Activated naive CD4-positive, alpha-beta T cell treated with anti-CD3 and anti-CD28 coated beads, Interleukin-2, amount 10 ng/mL, durations not matched to agents 7 days and 5 days (primary cell): Measurements from ENCODE around the gene PLEKHG4B.
"Not testable (repeated sequence)": the region's sequence is repeated elsewhere in the genome, so short reads cannot be mapped to it uniquely, and the experiment has no call there.

Experiments
- CTCF ChIA-PET: fragments of 350-600 bp; sonication (Branson Sonifier 250); formaldehyde crosslinking; loops from one replicate; lab custom pipeline; 2021; ENCODE audit warnings: antibody characterized with exemption; lab: Charles Lee
- DNase-seq: peaks from one replicate; pipeline ENCODE4 v3.0.0-alpha.2; 2020
- H3K27ac Mint-ChIP-seq: one replicate; pipeline ENCODE4 v1.8.0; 2021; ENCODE audit warnings: mild to moderate bottlenecking, moderate library complexity, mixed read lengths
- H3K27me3 Mint-ChIP-seq: one replicate; pipeline ENCODE4 v1.8.0; 2021; ENCODE audit warnings: mild to moderate bottlenecking, mixed read lengths
- H3K36me3 Mint-ChIP-seq: one replicate; pipeline ENCODE4 v1.8.0; 2021; ENCODE audit warnings: mixed read lengths
- H3K4me1 Mint-ChIP-seq: one replicate; pipeline ENCODE4 v1.8.0; 2021; ENCODE audit warnings: mixed read lengths
- H3K4me3 Mint-ChIP-seq: one replicate; pipeline ENCODE4 v1.8.0; 2021; ENCODE audit warnings: mild to moderate bottlenecking, moderate library complexity, mixed read lengths
- H3K9me3 Mint-ChIP-seq: one replicate; pipeline ENCODE4 v1.8.0; 2021; ENCODE audit warnings: mixed read lengths

PLEKHG4B gene

DNA sequence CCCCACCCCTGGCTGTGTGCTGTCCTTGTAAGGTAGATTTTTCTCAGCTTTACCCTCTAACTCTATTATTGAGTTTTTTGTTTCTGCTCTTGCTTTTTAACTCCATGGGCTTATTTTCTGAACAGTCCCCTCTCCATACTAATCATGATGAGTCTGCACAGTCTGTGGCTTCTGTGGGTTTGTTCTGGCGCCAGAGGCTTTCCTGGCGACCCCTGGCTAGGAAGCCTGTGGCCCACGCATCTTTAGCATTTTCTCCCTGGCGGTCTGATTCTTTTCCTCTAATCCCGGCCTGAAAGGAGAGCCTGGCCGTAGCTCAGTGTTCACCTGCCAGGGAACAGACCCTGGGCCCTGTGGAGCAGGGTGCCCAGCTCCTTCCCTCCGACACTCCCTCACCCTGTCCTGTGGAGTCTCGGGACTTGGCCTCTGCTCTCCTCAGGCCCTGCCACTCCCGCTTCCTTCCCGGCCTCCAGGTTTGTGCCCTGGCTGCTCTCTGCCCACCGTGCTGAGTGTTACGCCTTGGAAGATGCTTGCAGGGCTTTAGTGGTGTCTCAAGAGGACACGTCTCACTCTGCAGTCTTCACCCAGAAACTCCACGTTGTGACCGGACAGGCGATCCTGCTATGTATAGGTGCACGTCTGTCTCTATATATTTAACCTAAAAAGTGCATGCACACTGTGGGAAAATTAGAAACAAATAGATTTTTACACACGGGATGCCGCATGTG is 67.6 kb downstream of the PLEKHG4B start:
- no peak overlapping the region for H3K27ac Mint-ChIP-seq
- CTCF ChIA-PET, result no interaction called here
- peaks cover 5% of the 10 kb centered on the region for H3K9me3 Mint-ChIP-seq
- H3K27me3 Mint-ChIP-seq, result peaks cover 10% of the 10 kb centered on the region
- peak; percentile 17 for DNase-seq
- H3K4me1 Mint-ChIP-seq, result no peaks in the 10 kb centered on the region
- H3K36me3 Mint-ChIP-seq, result no peaks in the 10 kb centered on the region
- H3K4me3 Mint-ChIP-seq, result no peak overlapping the region

DNA sequence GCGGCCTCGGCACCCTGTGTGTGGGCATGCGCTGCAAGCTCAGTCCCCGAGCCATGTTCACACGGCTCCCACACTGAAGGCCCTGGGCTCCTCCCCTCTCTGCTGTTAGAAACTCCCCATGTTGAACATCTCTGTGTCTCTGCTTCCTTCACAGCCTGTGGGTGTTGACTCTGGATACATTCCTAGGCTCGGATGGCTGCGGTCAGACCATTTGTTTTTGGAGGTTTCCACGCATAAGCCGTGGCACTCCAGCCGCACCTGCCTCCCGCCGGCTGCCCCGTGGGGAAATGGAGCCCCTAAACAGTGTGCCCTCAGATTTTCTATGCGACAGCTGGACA is 68.2 kb downstream of the PLEKHG4B start:
- H3K36me3 Mint-ChIP-seq, result no peaks in the 10 kb centered on the region
- CTCF ChIA-PET, result no interaction called here
- peaks cover 9% of the 10 kb centered on the region for H3K9me3 Mint-ChIP-seq
- H3K4me3 Mint-ChIP-seq, result no peak overlapping the region
- no peaks in the 10 kb centered on the region for H3K4me1 Mint-ChIP-seq
- peaks cover 10% of the 10 kb centered on the region for H3K27me3 Mint-ChIP-seq
- DNase-seq, result peak; percentile 4
- H3K27ac Mint-ChIP-seq, result no peak overlapping the region

DNA sequence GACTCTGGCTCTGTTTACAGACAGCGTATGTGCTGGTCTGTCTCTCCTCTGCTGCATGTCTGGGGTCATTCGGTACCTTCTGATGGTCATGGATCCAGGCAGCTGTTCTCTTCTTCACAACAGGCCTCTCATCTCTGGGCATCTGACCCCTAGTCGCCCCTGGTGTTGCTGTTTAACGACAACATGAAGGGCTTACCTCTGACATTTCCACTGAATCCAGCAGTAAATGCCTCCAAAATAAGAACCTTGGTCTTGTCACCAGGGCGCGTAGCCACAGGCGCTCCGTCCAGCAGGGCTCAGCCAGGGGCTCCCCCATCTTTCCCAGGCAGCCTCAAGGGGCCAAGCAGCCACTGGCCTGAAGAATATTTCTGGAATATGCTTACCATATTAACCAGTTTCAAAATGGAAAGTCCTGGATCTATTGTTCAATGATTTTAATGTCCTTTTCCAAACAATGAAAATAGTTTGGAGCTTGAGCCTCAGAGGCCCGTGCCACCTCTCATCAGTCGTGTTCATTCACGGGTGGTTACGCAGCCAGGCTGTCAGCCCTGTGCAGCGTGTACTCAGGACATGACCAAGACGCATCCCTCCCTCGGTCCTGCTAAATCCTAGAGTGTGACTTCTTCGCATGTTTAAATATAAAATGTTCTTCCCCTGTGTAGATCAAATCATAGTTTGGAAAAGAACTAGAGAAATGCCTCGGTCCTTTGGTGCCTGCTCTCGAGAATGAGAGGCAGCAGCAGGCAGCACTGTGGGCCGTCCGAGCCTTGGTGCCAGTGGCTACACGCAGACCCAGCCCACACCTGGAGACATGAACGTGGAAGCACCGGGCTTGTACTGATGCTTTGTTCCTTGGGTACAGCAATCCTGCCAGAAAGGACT is 69.2 kb downstream of the PLEKHG4B start:
- H3K9me3 Mint-ChIP-seq, result peaks cover 9% of the 10 kb centered on the region
- no peaks in the 10 kb centered on the region for H3K36me3 Mint-ChIP-seq
- no peaks in the 10 kb centered on the region for H3K4me1 Mint-ChIP-seq
- DNase-seq, result peak; percentile 8
- H3K4me3 Mint-ChIP-seq, result no peak overlapping the region
- no peak overlapping the region for H3K27ac Mint-ChIP-seq
- CTCF ChIA-PET, result no interaction called here
- peaks cover 10% of the 10 kb centered on the region for H3K27me3 Mint-ChIP-seq

DNA sequence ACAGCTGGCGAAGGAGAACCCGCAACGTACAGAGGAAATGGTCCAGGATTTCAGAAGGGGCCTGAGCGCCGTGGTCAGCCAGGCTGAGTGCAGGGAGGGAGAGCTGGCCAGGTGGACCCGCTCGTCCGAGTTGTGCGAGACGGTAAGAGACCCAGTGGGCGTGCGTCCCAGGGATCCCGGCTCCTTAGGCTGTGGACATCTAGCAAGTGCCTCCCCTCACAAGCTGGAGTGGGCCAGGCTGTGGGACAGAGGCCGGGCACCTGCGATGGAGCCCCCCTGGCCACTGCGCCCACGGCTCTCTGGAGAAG is 69.8 kb downstream of the PLEKHG4B start:
- peak; percentile 18 for DNase-seq
- Mint-ChIP-seq H3K9me3 (peaks cover 9% of the 10 kb centered on the region), H3K4me1 (no peaks in the 10 kb centered on the region), H3K4me3 (no peak overlapping the region), H3K27me3 (peaks cover 10% of the 10 kb centered on the region), H3K27ac (no peak overlapping the region), H3K36me3 (no peaks in the 10 kb centered on the region)
- CTCF ChIA-PET, result no interaction called here

DNA sequence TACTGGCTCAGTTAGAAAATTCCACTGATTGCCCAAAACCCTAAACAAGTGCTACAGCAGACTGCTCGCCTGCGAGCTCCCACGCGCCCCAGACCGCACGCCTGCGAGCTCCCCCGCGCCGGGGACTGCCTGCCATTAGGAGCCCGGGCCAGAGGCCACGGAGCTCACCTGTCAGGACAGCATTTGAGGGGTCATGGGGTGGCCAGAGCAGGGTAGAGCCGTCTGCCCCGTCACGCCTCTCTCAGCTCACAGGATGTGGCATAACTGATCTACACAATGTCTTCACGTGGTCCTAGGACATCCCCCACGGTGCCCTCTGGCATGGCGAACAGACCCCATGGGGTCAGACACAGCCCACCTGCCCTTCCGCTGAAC is 70.2 kb downstream of the PLEKHG4B start:
- no peaks in the 10 kb centered on the region for H3K4me1 Mint-ChIP-seq
- H3K27me3 Mint-ChIP-seq, result peaks cover 10% of the 10 kb centered on the region
- peak; percentile 3 for DNase-seq
- H3K9me3 Mint-ChIP-seq, result peaks cover 9% of the 10 kb centered on the region
- H3K36me3 Mint-ChIP-seq, result no peaks in the 10 kb centered on the region
- CTCF ChIA-PET, result no interaction called here
- no peak overlapping the region for H3K27ac Mint-ChIP-seq
- H3K4me3 Mint-ChIP-seq, result no peak overlapping the region

DNA sequence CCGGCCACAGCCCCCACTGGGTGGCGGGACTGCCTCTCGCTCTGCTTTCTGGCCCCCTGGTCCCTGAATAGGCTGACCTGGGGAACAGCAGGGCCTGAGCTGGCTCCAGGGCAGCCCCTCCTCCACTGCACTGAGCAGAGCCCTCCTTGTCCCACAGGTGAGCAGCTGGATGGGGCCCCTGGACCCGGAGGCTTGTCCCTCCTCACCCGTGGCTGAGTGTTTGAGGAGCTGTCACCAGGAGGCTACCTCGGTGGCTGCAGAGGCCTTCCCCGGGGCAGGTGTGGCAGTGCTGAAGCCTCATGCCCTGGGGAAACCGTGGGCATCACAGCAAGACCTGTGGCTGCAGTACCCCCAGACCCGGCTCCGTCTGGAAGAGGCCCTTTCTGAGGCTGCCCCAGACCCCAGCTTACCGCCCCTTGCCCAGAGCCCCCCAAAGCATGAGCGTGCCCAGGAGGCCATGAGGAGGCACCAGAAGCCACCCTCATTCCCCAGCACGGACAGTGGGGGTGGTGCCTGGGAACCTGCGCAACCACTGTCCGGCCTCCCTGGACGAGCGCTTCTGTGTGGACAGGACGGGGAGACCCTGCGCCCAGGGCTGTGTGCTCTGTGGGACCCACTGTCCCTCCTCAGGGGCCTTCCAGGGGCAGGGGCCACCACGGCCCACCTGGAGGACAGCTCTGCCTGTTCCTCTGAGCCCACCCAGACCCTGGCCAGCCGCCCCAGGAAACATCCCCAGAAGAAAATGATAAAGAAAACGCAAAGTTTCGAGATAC is 70.8 kb downstream of the PLEKHG4B start:
- peaks cover 9% of the 10 kb centered on the region for H3K9me3 Mint-ChIP-seq
- H3K4me3 Mint-ChIP-seq, result no peak overlapping the region
- H3K27ac Mint-ChIP-seq, result no peak overlapping the region
- peak; percentile 17 for DNase-seq
- H3K4me1 Mint-ChIP-seq, result no peaks in the 10 kb centered on the region
- no peaks in the 10 kb centered on the region for H3K36me3 Mint-ChIP-seq
- CTCF ChIA-PET, result no interaction called here
- peaks cover 10% of the 10 kb centered on the region for H3K27me3 Mint-ChIP-seq

DNA sequence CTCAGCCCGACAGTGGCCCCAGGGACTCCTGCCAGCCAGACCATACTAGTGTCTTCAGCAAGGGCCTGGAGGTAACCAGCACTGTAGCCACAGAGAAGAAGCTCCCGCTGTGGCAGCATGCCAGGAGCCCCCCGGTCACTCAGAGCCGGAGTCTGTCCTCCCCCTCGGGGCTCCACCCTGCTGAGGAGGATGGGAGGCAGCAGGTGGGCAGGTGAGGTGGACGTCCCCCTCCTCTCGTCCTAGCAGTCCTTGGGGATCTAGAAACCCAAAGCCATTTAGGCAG is 71.3 kb downstream of the PLEKHG4B start:
- H3K36me3 Mint-ChIP-seq, result no peaks in the 10 kb centered on the region
- H3K4me3 Mint-ChIP-seq, result no peak overlapping the region
- peaks cover 10% of the 10 kb centered on the region for H3K27me3 Mint-ChIP-seq
- peaks cover 9% of the 10 kb centered on the region for H3K9me3 Mint-ChIP-seq
- H3K27ac Mint-ChIP-seq, result no peak overlapping the region
- H3K4me1 Mint-ChIP-seq, result no peaks in the 10 kb centered on the region
- peak; percentile 4 for DNase-seq
- CTCF ChIA-PET, result no interaction called here

DNA sequence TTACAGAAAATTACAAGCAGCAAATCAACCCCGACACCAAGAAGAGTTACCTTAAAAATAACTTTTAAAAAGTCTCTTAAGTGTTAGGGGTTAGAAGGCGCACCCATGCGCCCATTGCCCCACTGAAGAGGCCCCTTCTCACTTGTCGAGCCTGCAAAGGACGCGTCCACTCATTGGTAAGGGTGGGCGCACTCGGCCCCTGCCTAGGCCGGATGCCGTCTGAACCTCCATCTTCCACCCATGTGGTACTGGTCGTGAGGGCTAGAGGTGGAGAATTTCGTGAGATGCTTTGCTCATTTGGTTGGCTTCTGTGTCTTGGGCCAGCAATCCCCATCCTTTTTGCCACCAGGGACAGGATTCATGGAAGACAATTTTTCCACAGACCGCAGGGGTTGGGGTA is 71.9 kb downstream of the PLEKHG4B start:
- no peak for DNase-seq
- H3K9me3 Mint-ChIP-seq, result peaks cover 9% of the 10 kb centered on the region
- no peaks in the 10 kb centered on the region for H3K4me1 Mint-ChIP-seq
- no peak overlapping the region for H3K4me3 Mint-ChIP-seq
- H3K27ac Mint-ChIP-seq, result no peak overlapping the region
- H3K36me3 Mint-ChIP-seq, result no peaks in the 10 kb centered on the region
- peaks cover 10% of the 10 kb centered on the region for H3K27me3 Mint-ChIP-seq
- CTCF ChIA-PET, result no interaction called here

DNA sequence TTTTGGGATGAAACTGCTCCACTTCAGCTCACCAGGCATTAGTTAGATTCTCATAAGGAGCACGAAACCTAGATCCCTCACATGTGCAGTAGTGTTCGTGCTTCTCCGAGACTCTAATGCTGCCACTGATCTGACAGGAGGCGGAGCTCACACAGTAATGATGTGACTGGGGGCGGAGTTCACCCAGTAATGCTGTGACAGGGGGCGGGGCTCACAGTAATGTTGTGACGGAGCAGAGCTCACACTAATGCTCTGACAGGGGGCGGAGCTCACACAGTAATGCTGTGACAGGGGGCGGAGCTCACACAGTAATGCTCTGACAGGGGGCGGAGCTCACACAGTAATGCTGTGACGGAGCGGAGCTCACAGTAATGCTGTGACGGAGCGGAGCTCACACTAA is 72.3 kb downstream of the PLEKHG4B start:
- peaks cover 10% of the 10 kb centered on the region for H3K27me3 Mint-ChIP-seq
- CTCF ChIA-PET, result no interaction called here
- no peaks in the 10 kb centered on the region for H3K4me1 Mint-ChIP-seq
- DNase-seq, result peak; percentile 8
- H3K9me3 Mint-ChIP-seq, result peaks cover 9% of the 10 kb centered on the region
- H3K27ac Mint-ChIP-seq, result peak overlapping the region; percentile 19
- H3K36me3 Mint-ChIP-seq, result no peaks in the 10 kb centered on the region
- no peak overlapping the region for H3K4me3 Mint-ChIP-seq

DNA sequence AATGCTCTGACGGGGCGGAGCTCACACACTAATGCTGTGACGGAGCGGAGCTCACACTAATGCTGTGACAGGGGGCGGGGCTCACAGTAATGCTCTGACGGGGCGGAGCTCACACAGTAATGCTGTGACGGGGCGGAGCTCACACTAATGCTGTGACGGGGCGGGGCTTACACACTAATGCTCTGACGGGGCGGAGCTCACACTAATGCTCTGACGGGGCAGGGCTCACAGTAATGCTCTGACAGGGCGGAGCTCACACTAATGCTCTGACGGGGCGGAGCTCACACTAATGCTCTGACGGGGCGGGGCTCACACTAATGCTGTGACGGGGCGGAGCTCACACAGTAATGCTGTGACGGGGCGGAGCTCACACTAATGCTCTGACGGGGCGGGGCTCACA is 72.8 kb downstream of the PLEKHG4B start:
- not testable (repeated sequence) for H3K9me3 Mint-ChIP-seq

DNA sequence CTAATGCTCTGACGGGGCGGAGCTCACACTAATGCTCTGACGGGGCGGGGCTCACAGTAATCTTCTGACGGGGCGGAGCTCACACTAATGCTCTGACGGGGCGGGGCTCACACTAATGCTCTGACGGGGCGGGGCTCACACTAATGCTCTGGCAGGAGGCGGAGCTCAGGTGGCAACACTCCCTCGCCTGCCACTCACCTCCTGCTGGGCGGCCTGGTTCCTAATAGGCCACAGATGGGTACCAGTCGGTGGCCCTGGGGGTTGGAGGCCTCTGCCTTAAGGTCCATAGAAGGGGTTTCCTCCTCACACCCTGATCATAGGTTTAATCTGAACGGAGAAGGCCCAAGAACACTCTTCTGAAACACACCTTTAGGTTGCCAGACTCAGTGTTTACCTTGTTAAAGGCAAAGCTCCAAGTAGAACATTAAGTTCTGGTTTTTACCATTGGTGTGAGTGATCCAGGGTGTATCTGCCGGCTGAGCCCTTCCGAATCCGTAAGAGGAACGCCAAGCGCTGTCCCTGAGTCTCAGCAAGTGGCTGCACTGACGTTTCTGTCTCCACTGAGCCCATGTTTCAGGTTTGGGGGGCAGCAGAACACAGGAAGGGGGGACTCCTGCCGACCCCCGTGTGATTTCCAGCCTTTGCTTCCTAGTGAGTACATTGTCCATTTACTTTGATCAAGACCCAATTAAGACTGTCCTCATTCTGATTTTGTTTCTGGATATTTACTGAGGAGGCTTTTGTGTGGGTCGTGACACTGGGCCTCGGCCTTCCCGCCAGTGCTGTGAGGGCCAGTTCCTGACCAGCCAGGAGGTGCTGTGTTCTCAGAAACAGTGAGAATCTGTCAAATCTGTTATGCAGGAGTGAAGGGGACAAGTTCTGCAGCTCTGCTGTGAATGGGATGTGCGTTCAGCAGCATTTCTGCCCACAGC is 74.7 kb downstream of the PLEKHG4B start:
- Mint-ChIP-seq H3K9me3 (peaks cover 9% of the 10 kb centered on the region), H3K27me3 (no peaks in the 10 kb centered on the region), H3K36me3 (no peaks in the 10 kb centered on the region), H3K4me3 (no peak overlapping the region), H3K27ac (no peak overlapping the region), H3K4me1 (no peaks in the 10 kb centered on the region)
- CTCF ChIA-PET, result no interaction called here
- DNase-seq, result peak; percentile 17

More for the DNA sequence above, 72.8 kb downstream of the PLEKHG4B start:
- H3K27me3 Mint-ChIP-seq, CTCF ChIA-PET, H3K4me3 Mint-ChIP-seq, H3K4me1 Mint-ChIP-seq, H3K36me3 Mint-ChIP-seq, DNase-seq: not testable (repeated sequence)
- peak overlapping the region; percentile 19 for H3K27ac Mint-ChIP-seq

DNA sequence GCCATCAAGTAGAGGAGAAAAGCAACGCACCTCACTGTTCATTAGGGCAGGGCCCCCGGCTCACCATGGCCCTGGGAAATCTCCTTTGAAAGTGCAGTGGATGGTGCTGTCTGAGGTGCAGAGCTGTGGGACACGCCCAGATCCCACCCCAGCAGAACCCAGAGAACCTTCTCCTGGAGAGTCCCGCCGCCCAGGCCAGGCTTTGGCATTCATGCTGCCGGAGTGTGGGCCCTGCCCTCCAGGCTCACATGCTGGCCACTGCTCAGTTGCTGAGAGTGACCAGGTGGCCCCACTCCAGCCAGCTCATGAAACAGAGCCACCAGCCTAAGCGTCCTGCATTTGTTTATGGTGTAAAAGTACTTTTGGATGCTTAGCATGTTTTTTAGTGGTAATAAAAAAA is 75.5 kb downstream of the PLEKHG4B start:
- Mint-ChIP-seq H3K9me3 (peaks cover 9% of the 10 kb centered on the region), H3K36me3 (no peaks in the 10 kb centered on the region), H3K4me1 (no peaks in the 10 kb centered on the region), H3K4me3 (no peak overlapping the region), H3K27ac (no peak overlapping the region), H3K27me3 (no peaks in the 10 kb centered on the region)
- peak; percentile 11 for DNase-seq
- CTCF ChIA-PET, result no interaction called here

DNA sequence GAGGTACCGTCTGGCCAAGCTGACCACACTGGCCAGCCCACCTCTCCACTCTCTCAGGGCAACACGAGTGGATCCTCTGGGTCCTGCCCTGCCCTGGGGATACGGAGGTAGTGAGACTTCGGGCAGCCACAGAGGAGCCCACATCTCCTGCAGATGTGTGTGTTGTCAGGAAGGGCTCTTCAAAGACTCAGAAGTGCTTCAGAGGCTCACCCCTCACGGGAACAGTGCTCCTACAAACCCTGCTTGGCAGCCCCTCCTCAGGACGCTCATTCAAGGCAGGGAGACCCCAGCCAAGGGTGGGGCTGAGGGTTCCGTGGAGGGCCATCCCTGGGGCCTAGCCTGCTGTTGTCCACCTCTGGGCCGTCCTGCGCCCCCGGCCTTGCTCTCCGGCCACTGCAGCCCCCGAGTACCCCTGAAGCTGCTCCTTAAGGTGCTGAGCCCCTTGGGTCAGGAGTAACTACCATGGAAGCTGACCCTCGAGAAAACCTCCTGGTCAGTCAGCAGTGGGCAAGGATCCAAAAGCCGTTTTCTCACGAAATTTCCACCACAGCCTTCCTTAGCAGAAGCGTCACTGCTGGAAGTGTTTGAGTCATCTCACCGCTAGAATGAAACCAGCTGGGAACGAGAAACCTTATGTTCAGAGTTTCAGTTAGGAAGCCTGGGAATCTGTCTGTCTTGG is 76.2 kb downstream of the PLEKHG4B start:
- H3K9me3 Mint-ChIP-seq, result peaks cover 9% of the 10 kb centered on the region
- H3K4me3 Mint-ChIP-seq, result no peak overlapping the region
- H3K4me1 Mint-ChIP-seq, result no peaks in the 10 kb centered on the region
- H3K36me3 Mint-ChIP-seq, result no peaks in the 10 kb centered on the region
- H3K27me3 Mint-ChIP-seq, result no peaks in the 10 kb centered on the region
- DNase-seq, result peak; percentile 11
- CTCF ChIA-PET, result no interaction called here
- no peak overlapping the region for H3K27ac Mint-ChIP-seq
